ENCODE measurements around the gene KCNG4. TPM values are rescaled to one million over a fixed set of nuclear protein-coding genes. Genes with fewer than 3 reads are reported as not detected.

KCNG4 gene
- total and polyA plus RNA-seq, 2 of the 8 experiments (the other 6 are each of a cell fraction or from before 2014, with no cell fraction given), result not detected

- H2AK5ac ChIP-seq (ENCODE audit: low read depth, low read length), result no peak overlapping the region
- POLR2A ChIA-PET (ENCODE audit: partially characterized antibody), result no interaction called here
- TF ChIP-seq ATF2 (IDR thresholded peaks at IDR 0.05; ENCODE audit: low read length), result no peak
- no peak for TF ChIP-seq SIX5 (IDR thresholded peaks at IDR 0.05; ENCODE audit: low read depth, low read length)
- TF ChIP-seq RAD21 (IDR thresholded peaks at IDR 0.05 in 1 of 2, conservative IDR thresholded peaks at IDR 0.05 in 1 of 2; ENCODE audit: low read depth in 2 of 2, low read length in 2 of 2), result no peak
- no peak for TF ChIP-seq SP2 (IDR thresholded peaks at IDR 0.05; ENCODE audit: low read length)
- no peak for TF ChIP-seq ATF3 (IDR thresholded peaks at IDR 0.05; ENCODE audit: insufficient read depth, low read depth, low read length)
- TF ChIP-seq CTCF (IDR thresholded peaks at IDR 0.05; ENCODE audit: control extremely low read depth in 1 of 3, insufficient read depth in 1 of 3, low read depth in 1 of 3, low read length in 3 of 3), result no peak
- TF ChIP-seq TAF1 (IDR thresholded peaks at IDR 0.05; ENCODE audit: low read depth, low read length), result no peak
- no peak for TF ChIP-seq BCL11A (IDR thresholded peaks at IDR 0.05; ENCODE audit: low read depth in 2 of 2, low read length in 2 of 2)
- no peak for TF ChIP-seq CHD2 (IDR thresholded peaks at IDR 0.05; ENCODE audit: low read length)
- TF ChIP-seq BRCA1 (IDR thresholded peaks at IDR 0.05; ENCODE audit: low read depth, low read length), result no peak
Observed at GRCh38 chr16:84244728-84245127, 4.9 kb upstream of the KCNG4 start.

More at GRCh38 chr16:84244728-84245127, 4.9 kb upstream of the KCNG4 start:
- Histone ChIP-seq H3K27me3 (replicated peaks in 1 of 4; ENCODE audit: control insufficient read depth in 3 of 4, extremely low read depth in 1 of 4, insufficient read depth in 3 of 4, low read length in 3 of 4) (no peaks in the 10 kb centered on the region), H3K79me1 (ENCODE audit: low read depth, low read length) (no peaks in the 10 kb centered on the region), H3K23ac (ENCODE audit: insufficient read length) (no peak overlapping the region), H2BK5ac (ENCODE audit: low read depth, low read length) (no peak overlapping the region), H3K23me2 (ENCODE audit: low read depth, low read length) (no peaks in the 10 kb centered on the region), H3K79me2 (ENCODE audit: control insufficient read depth in 1 of 2, insufficient read depth in 2 of 2, low read length in 2 of 2) (no peaks in the 10 kb centered on the region), H3K18ac (ENCODE audit: extremely low read depth, low read length) (no peak overlapping the region), H3K14ac (ENCODE audit: insufficient read length) (no peak overlapping the region), H2BK12ac (ENCODE audit: low read depth, low read length) (no peak overlapping the region), H3K4ac (replicated peaks; ENCODE audit: insufficient read length, low read depth, low read length) (no peak overlapping the region), H4K5ac (ENCODE audit: insufficient read length, low read depth, low read length) (no peak overlapping the region), H3K27ac (ENCODE audit: low read depth, low read length) (no peak overlapping the region), H3K36me3 (ENCODE audit: control insufficient read depth in 2 of 4, insufficient read depth in 4 of 4, low read length in 3 of 4) (no peaks in the 10 kb centered on the region), H3K4me3 (ENCODE audit: extremely low read depth in 1 of 4, insufficient read depth in 2 of 4, low read depth in 3 of 4, low read length in 4 of 4) (no peak overlapping the region), H4K8ac (ENCODE audit: extremely low read depth, insufficient read depth, low read length) (no peak overlapping the region), H4K91ac (replicated peaks; ENCODE audit: insufficient read length, low read length) (no peak overlapping the region), H3K9ac (replicated peaks in 1 of 4; ENCODE audit: extremely low read depth in 1 of 4, low read depth in 3 of 4, low read length in 3 of 4) (no peak overlapping the region), H4K20me1 (replicated peaks in 1 of 2; ENCODE audit: control insufficient read depth in 1 of 2, insufficient read depth in 2 of 2, low read length in 2 of 2) (no peaks in the 10 kb centered on the region), H3K9me3 (ENCODE audit: insufficient read depth in 2 of 2, low read depth in 1 of 2, low read length in 1 of 2) (no peaks in the 10 kb centered on the region; a peak in 1 of 4 replicates), H2BK15ac (ENCODE audit: low read length) (no peak overlapping the region), H3K56ac (replicated peaks; ENCODE audit: insufficient read length, low read depth, low read length) (no peak overlapping the region), H2BK20ac (ENCODE audit: low read length) (no peak overlapping the region), H2AFZ (ENCODE audit: low read length) (no peak overlapping the region), H2BK120ac (replicated peaks; ENCODE audit: low read depth, low read length) (no peak overlapping the region), H3K4me1 (replicated peaks in 1 of 4; ENCODE audit: control insufficient read depth in 3 of 4, insufficient read depth in 4 of 4, low read length in 3 of 4) (no peaks in the 10 kb centered on the region), H3K4me2 (ENCODE audit: insufficient read depth in 1 of 2, low read depth in 2 of 2, low read length in 2 of 2) (no peak overlapping the region)
- FAIRE-seq (no peak), DNase-seq (ENCODE audit: low read depth in 1 of 2, low spot score in 2 of 2) (no peak)
- CTCF ChIA-PET (ENCODE audit: partially characterized antibody), result interaction anchor here (1.1 to 2.0 kb wide), 5 partner anchors 13 to 37 kb away, joined by 3 to 7 read pairs (median 4); no protein-coding TSS in a partner anchor
- WGBS, 2 experiments (ENCODE audit: extremely low coverage in 1 of 2, insufficient coverage in 1 of 2, insufficient read length in 1 of 2, insufficient replicate concordance in 2 of 2, low coverage in 1 of 2, low lambda C conversion rate in 2 of 2, missing lambda C conversion rate in 1 of 2), result 92% methylated on average over 2 of the region's 2 CpGs; no CpG with 5 or more reads in 1 of the 2 experiments

Measured in H1 (cell line).